Natural killer cell (primary cell): Measurements from ENCODE around the gene FCN2. TPM values are rescaled to one million over a fixed set of nuclear protein-coding genes. Genes with fewer than 3 reads are reported as not detected.

Experiments
- ATAC-seq, 3 donors: fragments of 150-1000 bp in 2 of 3; fragments of 200-7000 bp in 1 of 3; cut with Tn5 transposase; 1 replicate in 1 of 3; 2 replicates in 2 of 3; pipeline ENCODE4 v1.10.0; 2021; ENCODE audit warnings: mild to moderate bottlenecking in 2 of 3, moderate library complexity in 2 of 3
- DNase-seq, 2 donors: peaks; one replicate each; pipeline versions ENCODE4 v3.0.0 to v3.0.0-alpha.2; 2013 to 2021; ENCODE audit warnings: mixed read lengths in 1 of 2
- H3K27ac ChIP-seq: one replicate; pipeline ENCODE4 v1.5.1; 2013; ENCODE audit warnings: mild to moderate bottlenecking, low read length
- H3K27me3 ChIP-seq: one replicate; pipeline ENCODE4 v1.6.1; 2013; ENCODE audit warnings: low read length; ENCODE audit not compliant: control insufficient read depth, insufficient read depth
- H3K36me3 ChIP-seq: one replicate; pipeline ENCODE4 v1.6.1; 2013; ENCODE audit warnings: low read length; ENCODE audit not compliant: control insufficient read depth, insufficient read depth
- H3K4me1 ChIP-seq: one replicate; pipeline ENCODE4 v1.6.1; 2013; ENCODE audit warnings: low read length; ENCODE audit not compliant: control insufficient read depth, insufficient read depth
- H3K4me3 ChIP-seq: one replicate; pipeline ENCODE4 v1.5.1; 2013; ENCODE audit warnings: low read length
- H3K9me3 ChIP-seq: one replicate; pipeline ENCODE4 v1.6.1; 2013; ENCODE audit warnings: low read length; ENCODE audit not compliant: control insufficient read depth, insufficient read depth
- H3K27ac Mint-ChIP-seq, 2 donors: one replicate each; pipeline ENCODE4 v1.8.0; 2022; ENCODE audit warnings: mild to moderate bottlenecking in 2 of 2, mixed read lengths in 2 of 2, moderate library complexity in 1 of 2
- H3K27me3 Mint-ChIP-seq, 2 donors: one replicate each; pipeline ENCODE4 v1.8.0; 2022; ENCODE audit warnings: low read depth in 2 of 2, mixed read lengths in 2 of 2
- H3K36me3 Mint-ChIP-seq: one replicate; pipeline ENCODE4 v1.8.0; 2022; ENCODE audit warnings: mixed read lengths
- H3K4me1 Mint-ChIP-seq, 2 donors: one replicate each; pipeline ENCODE4 v1.8.0; 2022; ENCODE audit warnings: mixed read lengths in 2 of 2
- H3K4me3 Mint-ChIP-seq: one replicate; pipeline ENCODE4 v1.8.0; 2022; ENCODE audit warnings: mild to moderate bottlenecking, moderate library complexity, mixed read lengths
- H3K9me3 Mint-ChIP-seq, 2 donors: one replicate each; pipeline ENCODE4 v1.8.0; 2022; ENCODE audit warnings: mixed read lengths in 2 of 2
- CTCF ChIP-seq: fragments of 200-600 bp; IDR thresholded peaks from one replicate; pipeline ENCODE4 v1.8.0; 2022; ENCODE audit warnings: antibody characterized with exemption
- WGBS: methylation state at CpG from one replicate; pipeline ENCODE4 v1.1.7; 2013; ENCODE audit warnings: missing lambda C conversion rate; ENCODE audit not compliant: insufficient coverage; 5-methylcytosine and 5-hydroxymethylcytosine counted together
- intact Hi-C: fragments of 100-400 bp; cut with micrococcal nuclease; formaldehyde crosslinking; loops from one replicate; pipeline ENCODE4 v1.14.2; 2022
- total RNA-seq, 4 donors: library from RNA; stranded (reverse); fragments of 120-200 nt in 1 of 4; gene quantifications; one replicate each; pipeline versions ENCODE4 v1.2.3 to v1.2.4, GENCODE V29; 2013 to 2022

FCN2 gene
- total RNA-seq, 3 donors from 2014 or later (not counting 1 experiment from before 2014, with no cell fraction given): not detected

GRCh38 chr9:134852906-134853654, 27.5 kb upstream of the FCN2 start:
- Histone ChIP-seq H3K27ac (no peak overlapping the region), H3K4me1 (no peaks in the 10 kb centered on the region), H3K27me3 (no peaks in the 10 kb centered on the region), H3K9me3 (no peaks in the 10 kb centered on the region), H3K36me3 (no peaks in the 10 kb centered on the region), H3K4me3 (no peak overlapping the region)
- TF ChIP-seq CTCF: no peak
- no peak for ATAC-seq
- intact Hi-C loops: no loop called here
- peaks cover 0 to 4% of the 10 kb centered on the region in 2 donors for H3K27me3 Mint-ChIP-seq
- no peak for DNase-seq
- WGBS: 82% methylated on average over 6 of the region's 6 CpGs
- no peak overlapping the region for H3K27ac Mint-ChIP-seq
- H3K4me3 Mint-ChIP-seq: no peak overlapping the region
- H3K36me3 Mint-ChIP-seq: no peaks in the 10 kb centered on the region
- no peaks in the 10 kb centered on the region for H3K4me1 Mint-ChIP-seq
- peaks cover 2 to 4% of the 10 kb centered on the region in 2 donors for H3K9me3 Mint-ChIP-seq

GRCh38 chr9:134853893-134854292, 26.7 kb upstream of the FCN2 start:
- intact Hi-C loops: no loop called here
- Histone ChIP-seq H3K36me3 (no peaks in the 10 kb centered on the region), H3K4me1 (no peaks in the 10 kb centered on the region), H3K27me3 (no peaks in the 10 kb centered on the region), H3K4me3 (no peak overlapping the region), H3K9me3 (no peaks in the 10 kb centered on the region), H3K27ac (no peak overlapping the region)
- H3K27ac Mint-ChIP-seq: no peak overlapping the region
- no peak overlapping the region for H3K4me3 Mint-ChIP-seq
- H3K36me3 Mint-ChIP-seq: no peaks in the 10 kb centered on the region
- TF ChIP-seq CTCF: no peak
- H3K4me1 Mint-ChIP-seq: no peaks in the 10 kb centered on the region
- WGBS: 89% methylated on average over 6 of the region's 6 CpGs
- H3K9me3 Mint-ChIP-seq: peaks cover 2 to 4% of the 10 kb centered on the region in 2 donors
- H3K27me3 Mint-ChIP-seq: peaks cover 0 to 4% of the 10 kb centered on the region in 2 donors
- no peak for ATAC-seq
- no peak for DNase-seq

GRCh38 chr9:134854541-134854981, 26.0 kb upstream of the FCN2 start:
- Histone ChIP-seq H3K27me3 (no peaks in the 10 kb centered on the region), H3K36me3 (no peaks in the 10 kb centered on the region), H3K4me1 (no peaks in the 10 kb centered on the region), H3K27ac (no peak overlapping the region), H3K9me3 (no peaks in the 10 kb centered on the region), H3K4me3 (no peak overlapping the region)
- Mint-ChIP-seq H3K36me3 (no peaks in the 10 kb centered on the region), H3K4me1 (no peaks in the 10 kb centered on the region), H3K4me3 (no peak overlapping the region), H3K9me3 (peaks cover 2 to 4% of the 10 kb centered on the region in 2 donors), H3K27ac (no peak overlapping the region), H3K27me3 (peaks cover 0 to 4% of the 10 kb centered on the region in 2 donors)
- ATAC-seq: no peak
- WGBS: 96% methylated on average over 11 of the region's 11 CpGs
- intact Hi-C loops: no loop called here
- no peak for TF ChIP-seq CTCF
- DNase-seq: no peak
